ENCODE measurements around the gene CCDC7. TPM values are rescaled to one million over a fixed set of nuclear protein-coding genes. Genes with fewer than 3 reads are reported as not detected.

Gene CCDC7
- total and polyA plus RNA-seq, 10 of the 15 experiments (the other 5 are each of a cell fraction or from before 2014, with no cell fraction given) = 1.8 to 5.6 (median 3.4) TPM

DNA sequence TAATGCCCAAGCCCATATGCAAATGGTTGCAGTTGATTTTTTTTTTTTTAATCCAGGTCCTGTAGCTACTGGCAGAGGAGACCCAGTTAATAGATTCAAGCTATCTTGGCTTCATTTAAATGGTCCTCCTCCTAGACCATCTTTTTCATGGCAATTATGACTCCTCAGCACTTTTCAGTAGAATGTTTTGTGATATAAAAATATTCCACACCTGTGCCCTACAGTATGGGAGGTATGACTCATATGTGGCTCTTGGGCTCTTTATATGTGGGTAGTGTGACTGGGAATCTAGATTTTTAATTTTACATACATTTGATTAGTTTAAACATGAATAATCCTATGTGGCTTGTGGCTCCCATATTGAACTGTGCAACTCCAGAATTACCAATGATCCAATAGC is 432.0 kb downstream of the CCDC7 start (continued):
- no peak for TF ChIP-seq SUZ12 (IDR thresholded peaks at IDR 0.05; ENCODE audit: unreplicated experiment)

DNA sequence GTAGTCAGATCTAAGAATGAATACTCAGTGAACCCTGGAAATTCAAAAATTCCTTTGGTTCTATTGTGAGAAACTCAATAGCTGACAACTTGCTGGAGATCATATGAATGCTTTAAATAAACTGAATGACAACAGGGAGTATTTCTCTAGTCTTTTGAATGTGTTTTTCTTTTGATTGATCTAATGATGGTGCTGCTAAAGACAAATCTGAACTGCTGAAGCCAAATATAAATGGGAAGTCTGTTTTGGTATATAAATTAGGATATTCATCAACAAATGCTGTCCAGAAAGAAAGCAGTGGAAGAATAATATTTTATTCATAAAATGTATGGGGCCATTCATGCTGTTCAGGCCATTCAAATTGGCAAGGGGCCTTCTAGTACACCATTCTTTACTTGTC is 432.7 kb downstream of the CCDC7 start:
- POLR2A ChIA-PET = no interaction called here
- FAIRE-seq (no peak), DNase-seq (ENCODE audit: low read depth, low spot score) (no peak), ATAC-seq (no peak)
- Histone ChIP-seq H2AFZ (ENCODE audit: control insufficient read depth, low read depth, low read length) (no peak overlapping the region), H3K4me2 (ENCODE audit: control insufficient read depth, insufficient read depth) (no peak overlapping the region), H3K4me3 (no peak overlapping the region), H3K9ac (ENCODE audit: control insufficient read depth, insufficient read depth, low read length) (no peak overlapping the region), H3K4me1 (ENCODE audit: control insufficient read depth, insufficient read depth, low read length) (no peaks in the 10 kb centered on the region), H3K36me3 (ENCODE audit: control insufficient read depth in 2 of 2, insufficient read depth in 2 of 2, low read length in 1 of 2) (no peaks in the 10 kb centered on the region), H4K20me1 (ENCODE audit: control insufficient read depth, insufficient read depth) (no peaks in the 10 kb centered on the region), H3K79me2 (ENCODE audit: control insufficient read depth, insufficient read depth, low read length) (no peaks in the 10 kb centered on the region), H3K27me3 (replicated peaks in 1 of 2; ENCODE audit: control insufficient read depth in 2 of 2, insufficient read depth in 2 of 2, low read length in 1 of 2) (no peaks in the 10 kb centered on the region), H3K9me3 (replicated peaks; ENCODE audit: control insufficient read depth, insufficient read depth, low read length) (no peaks in the 10 kb centered on the region), H3K27ac (ENCODE audit: control insufficient read depth, insufficient read depth) (no peak overlapping the region)
- in situ Hi-C loops (cut with MboI) (no loop called here), intact Hi-C loops (cut with micrococcal nuclease; ENCODE audit: unreplicated experiment) (no loop called here)
- CTCF ChIA-PET = no interaction called here
- TF ChIP-seq SREBF1 (IDR thresholded peaks at IDR 0.05; ENCODE audit: low read length) = no peak
- TF ChIP-seq EED (IDR thresholded peaks at IDR 0.05; ENCODE audit: low read depth) = no peak
- TF ChIP-seq BCL11A (IDR thresholded peaks at IDR 0.05; ENCODE audit: low read depth, low read length) = no peak
- no TSS peak for BruUV-seq (replicated peaks)
- RAD21 ChIA-PET (ENCODE audit: unreplicated experiment) = no interaction called here
- SMC1A ChIA-PET (ENCODE audit: uncharacterized antibody, unreplicated experiment) = no interaction called here

GRCh38 chr10:32882076-32882475 is 436.1 kb downstream of the CCDC7 start:
- Histone ChIP-seq H3K9me3 (replicated peaks; ENCODE audit: control insufficient read depth, insufficient read depth, low read length) (no peaks in the 10 kb centered on the region), H3K9ac (ENCODE audit: control insufficient read depth, insufficient read depth, low read length) (no peak overlapping the region), H4K20me1 (ENCODE audit: control insufficient read depth, insufficient read depth) (no peaks in the 10 kb centered on the region), H3K79me2 (ENCODE audit: control insufficient read depth, insufficient read depth, low read length) (no peaks in the 10 kb centered on the region), H3K4me2 (ENCODE audit: control insufficient read depth, insufficient read depth) (no peak overlapping the region), H2AFZ (ENCODE audit: control insufficient read depth, low read depth, low read length) (no peak overlapping the region), H3K27me3 (replicated peaks in 1 of 2; ENCODE audit: control insufficient read depth in 2 of 2, insufficient read depth in 2 of 2, low read length in 1 of 2) (no peaks in the 10 kb centered on the region), H3K4me1 (ENCODE audit: control insufficient read depth, insufficient read depth, low read length) (no peaks in the 10 kb centered on the region), H3K27ac (ENCODE audit: control insufficient read depth, insufficient read depth) (no peak overlapping the region), H3K4me3 (no peak overlapping the region), H3K36me3 (ENCODE audit: control insufficient read depth in 2 of 2, insufficient read depth in 2 of 2, low read length in 1 of 2) (no peaks in the 10 kb centered on the region)
- ChIA-PET SMC1A (ENCODE audit: uncharacterized antibody, unreplicated experiment) (no interaction called here), CTCF (interaction anchor here (1.0 kb wide), 1 partner anchor 73 kb away, joined by 4 read pairs; no protein-coding TSS in a partner anchor), RAD21 (ENCODE audit: unreplicated experiment) (interaction anchor here (0.7 kb wide), 1 partner anchor 78 kb away, joined by 3 read pairs; no protein-coding TSS in a partner anchor), POLR2A (no interaction called here)
- BruUV-seq (replicated peaks) = no TSS peak
- DNase-seq (ENCODE audit: low read depth, low spot score) (no peak), ATAC-seq (no peak), FAIRE-seq (no peak)
- TF ChIP-seq, protein P1, sequence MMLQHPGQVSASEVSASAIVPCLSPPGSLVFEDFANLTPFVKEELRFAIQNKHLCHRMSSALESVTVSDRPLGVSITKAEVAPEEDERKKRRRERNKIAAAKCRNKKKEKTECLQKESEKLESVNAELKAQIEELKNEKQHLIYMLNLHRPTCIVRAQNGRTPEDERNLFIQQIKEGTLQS (IDR thresholded peaks at IDR 0.05; ENCODE audit: borderline replicate concordance, extremely low read depth, low read depth, low read length) = no peak
- TF ChIP-seq NFIC (IDR thresholded peaks at IDR 0.05; ENCODE audit: low read depth, low read length) (no peak), HDAC2 (IDR thresholded peaks at IDR 0.05) (no peak), NR2F1 (conservative IDR thresholded peaks at IDR 0.05) (no peak), BRCA1 (IDR thresholded peaks at IDR 0.05; ENCODE audit: low read depth, low read length) (no peak), ASH2L (IDR thresholded peaks at IDR 0.05; ENCODE audit: borderline replicate concordance, low read depth) (no peak)
- 73% methylated on average over 6 of the region's 6 CpGs for WGBS (ENCODE audit: insufficient coverage, insufficient replicate concordance, low lambda C conversion rate, missing lambda C conversion rate)
- intact Hi-C loops (cut with micrococcal nuclease; ENCODE audit: unreplicated experiment) = no loop called here
- in situ Hi-C loops (cut with MboI) = no loop called here
